HepG2 (cell line): Measurements from ENCODE around the gene TMUB1. TPM values are rescaled to one million over a fixed set of nuclear protein-coding genes. Genes with fewer than 3 reads are reported as not detected.
A peak's percentile ranks its signal among the peaks of the same experiment; 100 is the strongest.

Experiments used
- ATAC-seq: fragments of 200-7000 bp; cut with Tn5 transposase; 3 replicates; pipeline ENCODE4 v1.9.1; 2020; ENCODE audit warnings: mild to moderate bottlenecking, moderate library complexity
- BruUV-seq: library from RNA; stranded (reverse); fragments of 400-500 nt; replicated peaks from 2 replicates; lab custom pipeline; 2021; lab: Mats Ljungman, UMichigan
- CTCF ChIA-PET: fragments of 300-600 bp; formaldehyde crosslinking; extraction: SDS; loops from one replicate; lab custom pipeline; 2021; ENCODE audit warnings: low total read pairs, inconsistent platforms, low intra/inter-chr PET ratio; lab: Yijun Ruan, JAX
- POLR2A ChIA-PET: fragments of 350-600 bp; sonication (Branson Sonifier 250); formaldehyde crosslinking; loops from one replicate; lab custom pipeline; 2020; ENCODE audit warnings: antibody characterized with exemption, inconsistent platforms; lab: Yijun Ruan, JAX
- DNase-seq: peaks from one replicate; pipeline ENCODE4 v3.0.0-alpha.2; 2015; ENCODE audit warnings: low spot score
- FAIRE-seq: peaks from 3 replicates; lab custom pipeline; 2011; peaks lifted over from hg19 to GRCh38; lab: Jason Lieb, UNC
- H2AFZ ChIP-seq: one replicate; pipeline ENCODE4 v1.6.1; 2011; ENCODE audit warnings: low read length, inconsistent platforms
- H3K27ac ChIP-seq: fragments of 300-600 bp; 3 replicates; pipeline ENCODE4 v1.8.0; 2011; ENCODE audit warnings: mixed run types, mild to moderate bottlenecking, mixed read lengths, low read length, inconsistent platforms; ENCODE audit not compliant: insufficient read depth; ENCODE audit errors: extremely low read length
- H3K27me3 ChIP-seq, 2 experiments: fragments of 200-600 bp in 1 of 2; 2 replicates in 1 of 2; 3 replicates in 1 of 2; pipeline versions ENCODE4 v1.6.0 to v1.8.0; 2011; ENCODE audit warnings: low read length in 2 of 2, mild to moderate bottlenecking in 2 of 2, moderate library complexity in 2 of 2, inconsistent platforms in 1 of 2; ENCODE audit not compliant: insufficient read depth in 2 of 2, control insufficient read depth in 1 of 2
- H3K36me3 ChIP-seq, 2 experiments: fragments of 200-600 bp in 1 of 2; replicated peaks in 1 of 2; 2 replicates in 1 of 2; 3 replicates in 1 of 2; pipeline versions ENCODE4 v1.5.1 to v1.8.0; 2011; ENCODE audit warnings: low read length in 2 of 2, inconsistent platforms in 1 of 2; ENCODE audit not compliant: insufficient read depth in 2 of 2, control insufficient read depth in 1 of 2
- H3K4me1 ChIP-seq: 2 replicates; pipeline ENCODE4 v1.5.1; 2012; ENCODE audit warnings: low read length, inconsistent platforms; ENCODE audit not compliant: insufficient read depth
- H3K4me2 ChIP-seq: 2 replicates; pipeline ENCODE4 v1.6.0; 2011; ENCODE audit warnings: low read depth, low read length, inconsistent platforms
- H3K4me3 ChIP-seq, 3 experiments: fragments of 200-600 bp in 1 of 3; sonication (generic), shearing (Covaris generic) in 1 of 3; replicated peaks in 1 of 3; 2 replicates each; pipeline ENCODE4 v1.5.1; 2011 to 2016; ENCODE audit warnings: low read length in 3 of 3, inconsistent platforms in 2 of 3, low read depth in 2 of 3, mild to moderate bottlenecking in 2 of 3, control low read depth in 1 of 3, mixed read lengths in 1 of 3; ENCODE audit not compliant: insufficient read depth in 1 of 3
- H3K79me2 ChIP-seq: one replicate; pipeline ENCODE4 v1.6.1; 2011; ENCODE audit warnings: low read length, inconsistent platforms; ENCODE audit not compliant: insufficient read depth
- H3K9ac ChIP-seq: 2 replicates; pipeline ENCODE4 v1.6.0; 2011; ENCODE audit warnings: mild to moderate bottlenecking, low read depth, low read length, inconsistent platforms; ENCODE audit not compliant: insufficient read depth
- H3K9me3 ChIP-seq: 2 replicates; pipeline ENCODE4 v1.5.1; 2012; ENCODE audit warnings: mild to moderate bottlenecking, low read length
- H4K20me1 ChIP-seq: 2 replicates; pipeline ENCODE4 v1.6.0; 2011; ENCODE audit warnings: inconsistent platforms, mild to moderate bottlenecking, low read length, moderate library complexity; ENCODE audit not compliant: insufficient read depth
- EED ChIP-seq: sonication (generic); formaldehyde crosslinking; IDR thresholded peaks from 2 replicates; pipeline ENCODE4 v1.5.0; 2020; ENCODE audit warnings: mild to moderate bottlenecking, missing genetic modification reagents
- GLI4 ChIP-seq: sonication (generic); formaldehyde crosslinking; IDR thresholded peaks from 2 replicates; pipeline ENCODE4 v1.5.1; 2020; ENCODE audit warnings: missing genetic modification reagents, mild to moderate bottlenecking, moderate library complexity, borderline replicate concordance
- GZF1 ChIP-seq: sonication (generic); formaldehyde crosslinking; IDR thresholded peaks from 2 replicates; pipeline ENCODE4 v1.5.1; 2020; ENCODE audit warnings: mild to moderate bottlenecking, missing genetic modification reagents
- HDAC1 ChIP-seq: sonication (generic); formaldehyde crosslinking; IDR thresholded peaks from 2 replicates; pipeline ENCODE4 v1.5.1; 2020; ENCODE audit warnings: mild to moderate bottlenecking, missing genetic modification reagents
- HMGXB4 ChIP-seq, 2 experiments: sonication (generic) in 1 of 2; formaldehyde crosslinking in 1 of 2; IDR thresholded peaks; 2 replicates each; pipeline versions ENCODE4 v1.4.0 to v1.6.1; 2018 to 2020; ENCODE audit warnings: missing genetic modification reagents in 2 of 2, borderline replicate concordance in 1 of 2, low read depth in 1 of 2, mild to moderate bottlenecking in 1 of 2, missing biosample characterization in 1 of 2
- HNRNPK ChIP-seq: fragments of 200-400 bp; formaldehyde crosslinking; IDR thresholded peaks from 2 replicates; pipeline ENCODE4 v1.6.1; 2018; ENCODE audit warnings: low read length, low read depth, moderate library complexity, mild to moderate bottlenecking; ENCODE audit not compliant: poor library complexity, severe bottlenecking
- NRL ChIP-seq: sonication (generic); formaldehyde crosslinking; IDR thresholded peaks from 2 replicates; pipeline ENCODE4 v1.5.0; 2020; ENCODE audit warnings: missing genetic modification reagents, mild to moderate bottlenecking, moderate library complexity, borderline replicate concordance
- PAX8 ChIP-seq: sonication (generic); formaldehyde crosslinking; IDR thresholded peaks from 2 replicates; pipeline ENCODE4 v1.8.0; 2022; ENCODE audit warnings: mild to moderate bottlenecking, missing genetic modification reagents, borderline replicate concordance
- TCF7 ChIP-seq: sonication (generic); IDR thresholded peaks from 2 replicates; pipeline ENCODE4 v1.6.1; 2016; ENCODE audit warnings: antibody characterized with exemption, low read depth
- YY1 ChIP-seq: IDR thresholded peaks from 2 replicates; pipeline ENCODE4 v1.6.1; 2011; ENCODE audit warnings: low read length, low read depth, moderate library complexity, mild to moderate bottlenecking; ENCODE audit not compliant: insufficient read depth, insufficient replicate concordance
- ZFP62 ChIP-seq: sonication (generic); formaldehyde crosslinking; IDR thresholded peaks from 2 replicates; pipeline ENCODE4 v1.4.0; 2020; ENCODE audit warnings: missing genetic modification reagents
- ZFY ChIP-seq: sonication (generic); formaldehyde crosslinking; IDR thresholded peaks from 2 replicates; pipeline ENCODE4 v1.4.0; 2020; ENCODE audit warnings: missing genetic modification reagents
- ZMAT3 ChIP-seq: sonication (generic); formaldehyde crosslinking; conservative IDR thresholded peaks from 2 replicates; pipeline ENCODE4 v1.7.0; 2021; ENCODE audit warnings: missing genetic modification reagents
- ZNF101 ChIP-seq: sonication (generic); formaldehyde crosslinking; IDR thresholded peaks from 2 replicates; pipeline ENCODE4 v1.4.0; 2020; ENCODE audit warnings: mild to moderate bottlenecking, low read depth, missing genetic modification reagents, borderline replicate concordance
- ZNF451 ChIP-seq: sonication (generic); formaldehyde crosslinking; IDR thresholded peaks from 2 replicates; pipeline ENCODE4 v1.5.0; 2020; ENCODE audit warnings: mild to moderate bottlenecking, missing genetic modification reagents
- ZNF574 ChIP-seq: sonication (generic); formaldehyde crosslinking; IDR thresholded peaks from 2 replicates; pipeline ENCODE4 v1.4.0; 2020; ENCODE audit warnings: missing genetic modification reagents
- ZNF615 ChIP-seq: sonication (generic); formaldehyde crosslinking; IDR thresholded peaks from 2 replicates; pipeline ENCODE4 v1.5.0; 2020; ENCODE audit warnings: mild to moderate bottlenecking, missing genetic modification reagents, borderline replicate concordance
- ZNF850 ChIP-seq: sonication (generic); formaldehyde crosslinking; conservative IDR thresholded peaks from 2 replicates; pipeline ENCODE4 v1.9.0; 2021; ENCODE audit warnings: mild to moderate bottlenecking, missing genetic modification reagents
- WGBS: methylation state at CpG from one replicate; pipeline ENCODE4 v1.1.6; 2017; ENCODE audit warnings: low lambda C conversion rate; 5-methylcytosine and 5-hydroxymethylcytosine counted together
- in situ Hi-C: cut with HindIII; loops from 2 replicates; pipeline ENCODE4 v1.10.0; 2017; ENCODE audit warnings: low pct_unique_long_range_greater_than_20kb; ENCODE audit not compliant: extremely low pct_ligation_motif_present
- intact Hi-C: fragments of 100-400 bp; cut with micrococcal nuclease; formaldehyde crosslinking; loops from one replicate; pipeline ENCODE4 v1.10.0; 2022; ENCODE audit not compliant: unreplicated experiment
- polyA plus RNA-seq, 8 experiments: library from polyadenylated mRNA; depleted of rRNA in 3 of 8; stranded (reverse) in 7 of 8; unstranded in 1 of 8; fragments of >200 nt; fragmentation: Illumina TruSeq in 4 of 8; extraction: Trizol in 4 of 8; gene quantifications; 2 replicates each; pipeline versions ENCODE4 v1.2.1 to v1.2.3, GENCODE V29; 2011 to 2016; ENCODE audit warnings: low read depth in 4 of 8, missing spikeins in 1 of 8, mixed read lengths in 1 of 8; ENCODE audit not compliant: insufficient read depth in 1 of 8
- total RNA-seq, 5 experiments: library from RNA; depleted of rRNA; stranded (reverse); fragments of >200 nt; fragmentation: Illumina TruSeq; extraction: Trizol; gene quantifications; 2 replicates each; pipeline ENCODE4 v1.2.3, GENCODE V29; 2016; ENCODE audit warnings: low read depth in 1 of 5

The TMUB1 gene
- total and polyA plus RNA-seq, 2 of the 13 experiments (the other 11 are each of a cell fraction or from before 2014, with no cell fraction given): 44.8 to 51.6 TPM

- TF ChIP-seq HMGXB4 (CRISPR knock-in tag; IDR thresholded peaks at IDR 0.05; ENCODE audit: borderline replicate concordance in 1 of 2, low read depth in 1 of 2) (peak in 1 of 2 experiments; percentile 14; a peak in 1 of 4 replicates), ZNF850 (no peak), PAX8 (CRISPR knock-in tag) (no peak), HNRNPK (no peak), TCF7 (no peak)
These were observed 41.2 kb upstream of the TMUB1 start (continued) for GRCh38 chr7:151124481-151124880.

- Histone ChIP-seq H3K27ac (no peak overlapping the region), H3K79me2 (no peaks in the 10 kb centered on the region), H3K4me3 (no peak overlapping the region), H4K20me1 (peaks cover 6% of the 10 kb centered on the region; the same call in 1 of the 2 replicates), H3K9me3 (no peaks in the 10 kb centered on the region), H3K4me1 (no peaks in the 10 kb centered on the region), H3K36me3 (peaks cover 19 to 55% of the 10 kb centered on the region in 2 experiments), H3K9ac (no peak overlapping the region), H3K27me3 (no peaks in the 10 kb centered on the region), H2AFZ (no peak overlapping the region), H3K4me2 (no peak overlapping the region)
- DNase-seq (peak; percentile 65), FAIRE-seq (peak; percentile 77), ATAC-seq (peak; percentile 92)
- 80% methylated on average over 14 of the region's 24 CpGs for WGBS
- no TSS peak for BruUV-seq
- intact Hi-C loops: no loop called here
- in situ Hi-C loops: loop anchor here (10.0 kb wide), 1 partner anchor 181 kb away; no protein-coding TSS in a partner anchor
- ChIA-PET POLR2A (interaction anchor here (1.0 kb wide), 2 partner anchors 15 to 61 kb away, joined by 3 read pairs; no protein-coding TSS in a partner anchor), CTCF (interaction anchor here (1.1 to 3.1 kb wide), 4 partner anchors 48 to 179 kb away, joined by 3 to 67 read pairs (median 10); no protein-coding TSS in a partner anchor)
- peak; percentile 41; the same call in 1 of the 2 replicates for TF ChIP-seq ZNF574 (CRISPR knock-in tag)
- TF ChIP-seq ZMAT3: no peak
- TF ChIP-seq ZFY (CRISPR knock-in tag): no peak
- TF ChIP-seq GLI4: no peak
- TF ChIP-seq GZF1 (CRISPR knock-in tag): no peak
- TF ChIP-seq NRL: no peak
- no peak for TF ChIP-seq ZNF101
- TF ChIP-seq ZNF615 (CRISPR knock-in tag): no peak
- TF ChIP-seq EED: no peak; the same call in 1 of the 2 replicates
- TF ChIP-seq YY1: peak; percentile 43
- no peak for TF ChIP-seq HDAC1 (CRISPR knock-in tag)
- TF ChIP-seq ZFP62 (CRISPR knock-in tag): no peak
- TF ChIP-seq ZNF451 (CRISPR knock-in tag): no peak
These were observed 40.6 kb upstream of the TMUB1 start for GRCh38 chr7:151123822-151124464.
